Left colon (tissue), 2 donors: ENCODE data around the gene RNLS. TPM values are rescaled to one million over a fixed set of nuclear protein-coding genes. Genes with fewer than 3 reads are reported as not detected.

ENCODE experiments used
- ATAC-seq: fragments of 200-7000 bp; cut with Tn5 transposase; one replicate; pipeline ENCODE4 v1.9.1; 2020; ENCODE audit warnings: mild to moderate bottlenecking, moderate library complexity
- DNase-seq, 2 donors: peaks; one replicate each; pipeline ENCODE4 v3.0.0-alpha.2; 2020
- intact Hi-C, 2 donors: fragments of 100-400 bp; cut with DNase I in 1 of 2; cut with micrococcal nuclease in 1 of 2; formaldehyde crosslinking; loops; one replicate each; pipeline versions ENCODE4 v1.11.2 to v1.14.0; 2022; cut with DNase I, micrococcal nuclease
- total RNA-seq, 2 donors: library from RNA; stranded (reverse); fragmentation: NEBNext Ultra II Directional; extraction: Animal tissue kit (Norgen Biotek cat#: 25700); gene quantifications; one replicate each; pipeline ENCODE4 v1.2.1, GENCODE V29; 2021
- donor health status: DM: no; HTN: no; CAD: no.
- donor health status: DM: yes; HTN: yes; CAD: no.

Gene RNLS
- total RNA-seq, 2 donors from 2014 or later: 15.0 to 18.6 TPM

DNA sequence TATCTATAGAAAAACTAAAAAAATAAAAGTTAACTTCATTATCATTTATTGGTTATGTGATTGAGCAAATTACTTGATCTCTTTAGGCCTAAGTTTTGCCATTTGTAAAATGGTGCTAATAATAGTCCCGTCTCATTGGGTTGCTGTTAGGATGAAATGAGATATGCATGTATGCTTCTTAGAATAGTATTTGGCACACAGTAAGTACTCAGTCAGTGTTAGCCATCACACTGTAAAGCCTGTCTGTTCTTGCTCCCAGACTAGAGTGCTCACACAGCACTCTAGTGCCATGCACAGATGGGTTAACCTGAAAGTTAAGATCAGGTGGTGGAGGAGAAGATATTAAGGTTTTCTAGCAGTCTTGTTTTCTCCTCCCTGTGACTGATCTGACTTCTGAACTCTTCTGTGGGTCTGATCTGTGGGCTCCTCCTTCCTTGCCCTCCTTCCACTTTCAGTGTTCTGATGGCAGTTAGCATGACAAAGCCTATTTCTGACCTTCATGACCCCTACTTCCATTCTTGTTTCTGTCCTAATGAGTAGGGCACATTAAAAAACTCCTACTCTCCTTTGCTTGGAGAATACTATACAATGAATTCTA lies 167.5 kb downstream of the RNLS start:
- intact Hi-C loops: no loop called here
- no peak for ATAC-seq

DNA sequence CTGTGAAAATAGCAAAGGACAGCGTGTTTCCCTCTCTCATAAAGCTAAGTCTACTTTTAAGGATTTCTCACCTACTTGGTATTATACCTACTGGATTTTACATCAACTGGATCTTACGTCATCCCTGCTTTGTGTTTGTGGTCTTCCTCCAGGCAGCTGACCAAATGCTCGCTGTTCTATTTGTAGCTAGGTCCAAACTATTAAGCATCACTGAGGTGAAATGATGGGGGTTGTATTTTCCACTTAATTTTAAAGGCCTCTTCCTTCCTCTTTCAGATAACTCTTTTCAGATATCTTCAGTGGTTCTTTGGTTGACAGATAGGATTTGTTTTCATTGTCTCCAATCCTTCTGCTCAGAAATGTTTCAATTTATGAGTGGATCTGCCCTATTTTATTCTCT lies 169.7 kb downstream of the RNLS start:
- no peak for DNase-seq
- intact Hi-C loops: no loop called here
- ATAC-seq: no peak

More for the DNA sequence above, 167.5 kb downstream of the RNLS start:
- no peak for DNase-seq

DNA sequence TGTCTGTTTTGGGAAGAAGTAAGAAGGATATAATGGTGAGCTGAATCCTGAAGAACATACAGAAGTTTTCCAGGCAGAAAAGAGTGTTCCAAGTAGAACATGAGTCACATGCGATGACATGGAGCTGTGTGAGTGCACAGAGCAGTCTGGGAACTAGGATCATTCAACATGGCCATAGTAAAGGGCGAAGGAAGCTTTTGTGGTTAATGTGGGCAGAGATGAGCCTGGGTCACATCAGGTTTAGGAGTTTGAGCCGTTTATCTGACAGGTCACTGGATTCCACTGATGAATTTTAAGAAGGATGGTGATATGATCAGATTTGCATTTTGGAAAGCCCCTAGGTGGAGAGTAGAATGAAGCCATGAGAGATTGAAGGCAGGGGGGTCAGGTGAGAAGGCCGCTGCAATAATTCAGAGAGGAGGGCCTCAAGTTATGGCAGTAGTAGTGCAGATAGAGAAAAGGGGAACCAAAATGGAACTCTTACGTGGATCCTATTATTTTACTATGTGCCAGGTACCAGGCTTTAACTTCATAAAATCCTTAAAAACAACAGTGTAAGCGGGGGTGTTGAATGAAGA lies 171.3 kb downstream of the RNLS start:
- DNase-seq: no peak
- ATAC-seq: no peak
- intact Hi-C loops: no loop called here

DNA sequence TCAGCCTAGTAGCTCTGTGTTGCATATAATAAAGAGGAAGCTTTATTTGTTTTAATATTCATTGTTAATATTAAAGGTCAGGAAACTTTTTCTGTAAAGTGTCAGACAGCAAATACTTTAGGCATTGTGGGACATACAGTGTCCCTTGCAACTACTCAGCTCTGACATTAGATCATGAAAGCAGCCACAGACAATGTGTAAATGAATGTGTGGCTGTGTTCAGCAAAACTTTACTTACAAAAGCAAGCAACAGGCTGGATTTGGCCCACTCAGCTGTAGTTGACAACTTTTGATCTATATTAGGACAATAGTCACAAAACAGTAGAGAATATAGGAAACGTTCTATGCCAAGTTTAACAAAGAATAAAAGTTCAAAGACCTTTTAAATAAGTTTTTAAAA lies 173.3 kb downstream of the RNLS start:
- intact Hi-C loops: loop anchor here in 1 of 2 donors (10.0 kb wide), 1 partner anchor 145 kb away; no protein-coding TSS in a partner anchor
- DNase-seq: no peak
- no peak for ATAC-seq

DNA sequence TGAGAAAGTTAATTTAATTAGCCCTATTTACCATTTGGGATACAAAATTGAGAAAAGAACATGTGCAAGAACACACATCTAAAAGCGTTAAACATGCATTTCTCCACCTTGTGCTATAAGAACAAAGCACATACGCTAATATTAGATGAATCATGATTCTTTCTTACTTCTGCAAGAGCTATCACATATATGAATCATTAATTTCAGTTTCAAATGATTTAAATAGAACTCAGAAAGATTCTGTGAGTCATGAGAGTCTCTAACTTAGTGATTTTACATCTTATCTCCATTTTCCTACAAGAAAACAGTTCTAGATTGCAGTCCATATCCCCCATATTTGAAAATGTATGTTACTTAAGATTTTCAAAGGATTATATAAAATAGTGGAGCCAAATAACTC lies 173.9 kb downstream of the RNLS start:
- no peak for ATAC-seq
- DNase-seq: no peak
- intact Hi-C loops: loop anchor here in 1 of 2 donors (10.0 kb wide), 1 partner anchor 146 kb away; no protein-coding TSS in a partner anchor

DNA sequence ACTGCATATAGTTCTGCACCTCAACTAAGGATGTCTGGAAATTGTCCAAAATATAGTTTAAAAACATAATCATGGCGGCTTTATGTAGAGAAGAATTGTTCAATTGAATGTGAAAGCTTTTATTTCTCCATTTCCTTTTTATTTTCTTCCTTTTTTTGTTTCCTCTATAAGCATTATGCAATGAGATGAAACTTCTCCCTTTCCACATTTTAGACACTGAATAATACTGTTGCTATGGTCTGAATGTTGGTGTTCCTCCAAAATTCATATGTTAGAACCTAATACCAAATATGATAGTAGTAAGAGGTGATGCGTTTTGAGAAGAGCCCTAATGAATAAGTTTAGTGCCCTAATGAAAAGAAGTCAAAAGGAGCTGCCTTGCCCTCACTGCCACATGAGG lies 175.0 kb downstream of the RNLS start:
- DNase-seq (no peak), ATAC-seq (no peak)
- intact Hi-C loops: loop anchor here in 1 of 2 donors (10.0 kb wide), 1 partner anchor 147 kb away; no protein-coding TSS in a partner anchor

DNA sequence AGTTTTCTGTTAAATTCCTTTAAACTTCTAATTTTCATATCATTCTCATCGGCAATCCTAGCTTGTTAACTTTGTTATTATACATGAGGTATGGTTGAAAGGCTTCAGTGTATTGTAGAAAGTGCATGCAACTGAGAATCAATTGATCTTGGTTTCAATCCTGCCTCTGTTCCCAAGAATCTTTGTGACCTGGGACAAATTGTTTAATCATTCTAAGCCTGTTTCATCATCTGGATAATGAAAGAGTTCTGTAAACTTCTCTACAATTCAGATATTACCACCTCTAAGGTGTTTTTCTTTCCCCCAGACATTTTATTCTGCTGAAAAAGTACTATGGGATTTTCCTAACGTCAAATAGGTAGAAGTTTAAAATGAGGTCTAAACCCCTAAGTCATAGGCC lies 179.0 kb downstream of the RNLS start:
- intact Hi-C loops: loop anchor here in 1 of 2 donors (10.0 kb wide), 1 partner anchor 151 kb away; no protein-coding TSS in a partner anchor
- no peak for DNase-seq
- ATAC-seq: no peak

DNA sequence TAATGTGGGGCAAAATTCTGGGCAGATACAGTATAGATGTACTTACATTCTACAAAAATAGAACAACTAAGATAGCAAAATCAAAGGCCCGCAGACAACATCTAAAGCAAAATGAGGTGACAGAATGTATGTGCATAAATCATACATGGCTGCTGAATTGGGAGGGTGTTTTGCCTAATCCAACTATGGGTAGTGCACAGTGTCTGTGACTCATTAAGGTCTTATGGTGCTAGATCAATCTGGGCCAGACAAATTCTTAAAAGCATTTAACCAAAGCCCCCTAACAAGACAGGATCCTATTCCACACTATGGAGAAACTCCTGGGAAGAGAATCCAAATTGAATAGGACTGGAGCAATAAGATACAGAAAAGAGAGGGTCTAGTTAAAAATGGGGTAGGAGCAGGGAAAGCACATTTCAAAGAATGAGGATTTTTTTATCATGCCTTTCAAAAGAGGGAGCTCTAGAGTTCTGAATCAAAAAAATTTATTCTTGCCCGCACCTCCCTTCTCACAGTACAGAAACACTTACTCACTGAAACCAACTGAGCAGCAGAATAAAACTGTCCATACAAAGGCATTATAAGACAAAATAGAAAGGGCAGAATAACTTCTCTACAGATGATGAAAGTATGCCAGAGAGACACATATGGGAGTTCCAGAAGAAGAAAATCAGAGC lies 181.3 kb downstream of the RNLS start:
- intact Hi-C loops: loop anchor here in 1 of 2 donors (10.0 kb wide), 1 partner anchor 153 kb away; no protein-coding TSS in a partner anchor
- DNase-seq (no peak), ATAC-seq (no peak)

DNA sequence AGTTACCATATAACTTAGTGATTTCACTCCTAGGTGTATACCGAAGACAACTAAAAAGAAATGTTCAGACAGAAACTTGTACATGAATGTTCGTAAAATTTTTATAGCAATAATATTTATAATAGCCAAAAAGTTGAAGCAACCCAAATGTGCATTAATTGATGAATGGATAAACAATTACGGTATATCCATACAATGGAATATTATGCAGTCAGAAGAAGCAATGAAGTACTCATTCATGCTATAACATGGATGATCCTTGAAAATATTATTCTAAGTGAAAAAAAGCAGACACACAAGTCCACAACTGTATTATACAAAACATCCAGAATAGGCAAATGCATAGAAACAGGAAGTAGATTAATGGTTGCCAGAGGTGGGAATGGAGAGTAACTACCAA lies 183.9 kb downstream of the RNLS start:
- ATAC-seq (no peak), DNase-seq (no peak)
- intact Hi-C loops: no loop called here

DNA sequence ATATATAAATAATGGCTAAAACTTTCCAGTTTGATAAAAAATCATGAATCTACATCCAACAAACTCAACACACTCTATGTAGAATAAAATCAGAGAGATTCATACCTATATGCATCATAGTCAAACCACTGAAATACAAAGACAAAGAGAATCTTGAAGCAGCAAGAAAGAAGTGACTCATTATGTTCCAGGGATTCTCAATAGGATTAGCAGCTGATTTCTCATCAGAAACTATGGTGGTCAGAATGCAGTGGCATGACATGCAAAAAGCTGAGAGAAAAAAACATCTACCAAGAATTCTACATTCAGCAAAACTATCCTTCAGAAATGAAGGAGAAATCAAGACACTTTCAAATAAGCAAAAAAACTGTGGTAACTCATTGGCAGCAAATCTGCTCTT lies 187.4 kb downstream of the RNLS start:
- intact Hi-C loops: no loop called here
- DNase-seq (no peak), ATAC-seq (no peak)

DNA sequence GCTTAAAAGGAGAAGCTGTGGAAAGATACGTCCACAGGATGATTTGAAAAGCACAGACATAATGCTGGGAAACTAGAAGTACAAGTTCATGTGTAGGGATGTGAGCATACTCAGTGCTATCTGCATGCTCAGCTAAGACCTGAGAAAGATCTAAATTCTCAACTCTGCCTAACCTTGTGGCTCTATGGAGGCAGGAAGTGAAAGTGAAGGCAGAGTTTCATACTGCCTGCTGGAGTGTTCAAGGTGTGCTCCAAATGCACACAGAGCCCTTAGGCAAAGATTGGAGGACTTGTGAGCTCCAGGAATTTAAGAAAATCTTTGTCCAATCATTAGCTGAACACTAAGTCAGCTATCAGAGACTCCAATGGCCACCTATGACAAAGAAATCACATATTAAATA lies 190.9 kb downstream of the RNLS start:
- intact Hi-C loops: no loop called here
- no peak for DNase-seq
- ATAC-seq: peak; percentile 35

DNA sequence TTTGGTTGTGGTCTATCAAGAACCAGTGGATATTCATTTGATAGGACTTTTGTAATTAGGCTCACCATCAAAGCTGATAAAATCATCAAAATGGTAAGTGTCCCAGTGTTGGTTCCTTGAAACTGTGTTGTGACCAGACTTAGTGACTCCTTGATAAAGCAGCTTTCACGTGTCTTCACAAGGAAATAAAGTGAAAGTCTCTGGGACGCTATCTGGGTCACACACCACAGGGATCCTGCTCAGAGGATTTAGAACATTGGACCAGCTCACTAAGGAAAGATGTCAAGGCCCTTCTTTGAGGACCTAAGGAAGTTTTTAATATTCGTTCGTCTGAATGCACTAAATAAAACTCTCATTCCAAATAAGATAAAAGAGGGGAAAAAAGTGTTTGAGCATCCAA lies 193.1 kb downstream of the RNLS start:
- intact Hi-C loops: no loop called here
- DNase-seq (no peak), ATAC-seq (no peak)

DNA sequence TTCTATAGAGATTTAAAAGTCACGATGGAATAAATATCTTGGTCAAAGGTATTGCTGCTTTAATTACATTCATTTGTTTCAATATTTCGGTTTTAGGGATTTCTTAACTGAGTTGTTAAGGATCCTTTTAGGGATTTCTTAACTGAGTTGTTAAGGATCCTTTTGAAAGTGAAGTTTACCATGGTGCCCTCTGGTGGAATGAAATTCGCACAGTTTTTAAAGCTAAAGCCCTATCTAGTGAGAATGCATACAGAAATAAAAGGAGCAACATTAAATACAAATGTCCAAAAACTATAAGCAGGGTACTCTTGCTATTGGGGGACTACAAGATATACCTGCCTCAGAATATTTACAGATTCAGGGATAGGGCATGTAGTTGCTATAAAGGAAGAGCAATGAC lies 193.7 kb downstream of the RNLS start:
- intact Hi-C loops: loop anchor here in 1 of 2 donors (5.0 kb wide), 1 partner anchor 537 kb away; no protein-coding TSS in a partner anchor
- ATAC-seq (no peak), DNase-seq (peak in 1 of 2 donors; percentile 33)

DNA sequence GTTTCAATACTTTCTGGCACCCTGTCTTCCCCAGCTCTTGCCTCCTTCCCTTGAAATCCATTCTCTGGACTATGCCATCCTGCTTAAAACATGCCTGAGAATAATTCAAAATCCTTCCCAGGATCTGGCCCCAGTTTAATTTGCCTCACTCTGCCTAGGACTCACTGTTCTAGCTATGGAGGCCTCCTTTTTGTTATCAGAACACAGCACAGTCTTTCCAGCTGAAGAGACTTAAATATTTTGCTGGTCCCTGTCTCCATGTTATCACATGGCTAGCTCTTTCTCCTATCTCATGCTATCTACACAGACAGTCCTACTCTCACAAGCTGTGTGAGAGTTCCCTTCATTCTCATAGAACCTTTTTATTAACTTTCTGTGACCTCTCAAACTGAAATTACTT lies 194.8 kb downstream of the RNLS start:
- intact Hi-C loops: loop anchor here in 1 of 2 donors (5.0 kb wide), 1 partner anchor 536 kb away; no protein-coding TSS in a partner anchor
- ATAC-seq (no peak), DNase-seq (no peak)

DNA sequence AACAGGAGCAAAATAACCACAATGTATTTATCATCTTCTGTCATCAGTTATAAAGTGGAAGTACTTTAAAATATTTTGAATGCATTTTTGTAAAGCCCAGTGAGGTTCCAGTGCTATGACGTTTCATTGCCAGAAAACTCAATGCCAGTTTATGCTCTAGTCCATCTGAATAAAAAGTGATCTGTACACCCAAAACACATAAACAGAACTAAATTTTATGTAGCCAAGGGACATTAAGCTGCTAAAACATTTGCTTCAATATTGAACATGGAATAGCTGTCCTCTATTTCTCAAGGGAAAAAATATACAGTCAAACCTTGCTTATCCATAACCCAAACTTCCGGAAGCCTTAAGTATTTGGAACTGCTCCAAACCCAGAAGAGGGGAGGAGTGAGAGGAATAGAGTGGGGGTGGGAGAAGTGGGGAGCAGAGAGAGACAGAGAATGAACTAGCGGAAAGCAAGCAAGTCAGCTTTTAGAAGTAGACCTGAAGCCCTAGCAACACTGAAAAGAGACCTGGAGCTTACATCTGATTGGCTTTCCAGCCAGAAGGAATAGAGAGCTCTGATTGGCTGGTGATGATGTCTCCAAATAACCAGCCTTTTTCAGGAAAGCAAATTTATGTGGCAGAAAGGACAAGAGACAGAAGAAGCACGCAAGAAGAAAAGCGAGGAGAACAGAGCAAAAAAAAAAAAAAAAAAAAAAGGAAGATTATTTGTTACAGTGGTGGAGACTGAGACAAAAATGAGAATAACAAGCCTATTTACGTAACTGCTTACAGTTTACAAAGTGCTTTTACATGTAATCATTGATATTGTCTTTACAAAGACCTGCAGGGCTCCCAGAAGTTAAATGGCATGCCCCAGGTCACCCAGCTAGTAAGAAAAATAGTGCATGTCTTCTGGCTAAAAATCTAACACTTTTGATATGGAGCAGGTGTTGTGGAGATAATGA lies 196.0 kb downstream of the RNLS start:
- peak in 1 of 2 donors; percentile 49 for DNase-seq
- peak; percentile 55 for ATAC-seq
- intact Hi-C loops: loop anchor here in 1 of 2 donors (5.0 kb wide), 1 partner anchor 535 kb away; no protein-coding TSS in a partner anchor

DNA sequence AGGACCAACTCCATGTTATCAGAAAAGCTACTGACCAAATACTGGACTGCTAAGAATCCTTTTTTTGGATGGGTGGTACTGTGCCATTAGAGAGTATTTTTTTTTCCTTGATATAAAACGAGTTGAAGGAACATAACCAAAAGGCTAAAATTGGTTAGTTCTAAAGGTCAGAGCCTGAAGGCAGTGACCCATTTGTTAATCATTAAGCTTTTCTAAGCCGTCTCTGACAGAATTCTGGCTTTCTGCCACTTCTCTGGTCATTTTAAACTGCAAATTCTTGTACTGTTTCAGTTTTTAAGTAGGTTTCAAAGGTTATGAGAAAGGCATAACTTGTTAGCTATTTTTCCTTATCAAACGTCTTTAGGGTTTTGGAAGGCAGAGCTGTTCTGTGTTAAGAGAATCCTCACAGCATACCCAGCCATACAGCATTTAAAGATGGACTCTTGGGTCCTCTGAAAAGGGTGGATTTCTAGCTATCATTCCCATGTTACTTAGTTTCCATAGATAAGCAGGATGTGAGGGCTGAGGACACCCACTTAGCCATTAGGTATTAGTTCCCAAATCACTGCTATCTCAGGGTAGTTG lies 196.8 kb downstream of the RNLS start:
- ATAC-seq: peak; percentile 54
- DNase-seq: no peak
- intact Hi-C loops: loop anchor here in 1 of 2 donors (5.0 kb wide), 1 partner anchor 534 kb away; no protein-coding TSS in a partner anchor

DNA sequence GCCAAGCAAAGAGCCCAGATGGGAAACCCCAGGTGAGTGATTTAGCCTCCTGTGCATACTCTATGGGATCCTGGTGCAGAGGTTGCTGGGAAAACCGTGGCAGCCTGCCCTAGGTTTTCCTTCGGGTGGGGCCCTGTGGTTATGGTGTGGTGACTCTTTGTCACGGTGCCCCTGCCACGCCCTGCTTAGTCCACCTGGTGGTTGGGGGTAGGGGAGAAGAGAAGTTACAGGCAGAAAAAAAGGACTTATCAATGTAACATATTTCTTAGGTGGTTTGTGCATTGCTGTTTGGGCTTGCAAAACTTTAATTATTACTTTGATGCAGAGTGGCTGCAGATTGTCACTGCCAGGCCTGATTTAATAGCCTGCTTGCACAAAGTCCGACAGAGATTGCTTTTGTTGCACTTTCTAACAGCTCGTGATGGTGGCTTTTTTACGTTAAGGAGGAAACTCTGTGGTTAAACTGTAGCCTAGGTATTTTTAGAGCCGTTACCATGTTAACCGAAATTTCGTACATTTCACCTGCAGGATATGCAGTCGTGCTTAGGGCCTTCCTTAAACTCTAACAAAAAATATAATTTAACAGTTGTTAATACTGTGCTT lies 197.4 kb downstream of the RNLS start:
- DNase-seq (peak; percentile 91 to 96), ATAC-seq (peak; percentile 89)
- intact Hi-C loops: loop anchor here in 1 of 2 donors (5.0 kb wide), 1 partner anchor 533 kb away; no protein-coding TSS in a partner anchor

DNA sequence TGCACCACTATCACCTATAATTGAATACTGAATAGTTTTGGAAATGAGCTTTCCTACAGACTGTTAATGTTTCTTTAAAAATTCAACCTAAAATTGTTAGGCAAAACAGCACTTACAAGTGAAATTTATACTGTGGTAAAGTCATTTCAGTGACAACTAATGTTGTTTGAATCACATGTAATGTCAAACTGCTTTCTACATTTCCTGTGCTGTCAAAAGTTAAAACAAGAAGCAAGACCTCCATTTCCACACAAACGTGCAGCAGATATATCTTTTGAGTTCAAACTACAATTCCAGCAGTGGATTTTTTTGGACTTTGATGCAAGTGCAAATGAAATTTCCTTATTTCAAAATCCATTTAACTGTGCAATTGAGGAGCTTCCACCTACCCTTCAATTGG lies 199.8 kb downstream of the RNLS start:
- no peak for ATAC-seq
- no peak for DNase-seq
- intact Hi-C loops: no loop called here
